Activated CD8-positive, alpha-beta memory T cell treated with anti-CD3 and anti-CD28 coated beads, Interleukin-2, amount 10 ng/mL, durations not matched to agents 7 days and 5 days (primary cell): Measurements from ENCODE around the gene PIR. TPM values are rescaled to one million over a fixed set of nuclear protein-coding genes. Genes with fewer than 3 reads are reported as not detected.

Source experiments
- ATAC-seq: fragments of 150-1000 bp; cut with Tn5 transposase; one replicate; pipeline ENCODE4 v1.10.0; 2021; ENCODE audit warnings: moderate library complexity
- CTCF ChIA-PET: fragments of 350-600 bp; sonication (Branson Sonifier 250); formaldehyde crosslinking; loops from one replicate; lab custom pipeline; 2021; ENCODE audit warnings: antibody characterized with exemption; lab: Charles Lee
- DNase-seq: peaks from one replicate; pipeline ENCODE4 v3.0.0-alpha.2; 2020
- H3K27ac Mint-ChIP-seq: one replicate; pipeline ENCODE4 v1.8.0; 2021; ENCODE audit warnings: mild to moderate bottlenecking, mixed read lengths
- H3K27me3 Mint-ChIP-seq: one replicate; pipeline ENCODE4 v1.8.0; 2021; ENCODE audit warnings: mixed read lengths
- H3K36me3 Mint-ChIP-seq: one replicate; pipeline ENCODE4 v1.8.0; 2021; ENCODE audit warnings: mild to moderate bottlenecking, mixed read lengths
- H3K4me1 Mint-ChIP-seq: one replicate; pipeline ENCODE4 v1.8.0; 2021; ENCODE audit warnings: mixed read lengths
- H3K4me3 Mint-ChIP-seq: one replicate; pipeline ENCODE4 v1.8.0; 2021; ENCODE audit warnings: mild to moderate bottlenecking, moderate library complexity, mixed read lengths
- H3K9me3 Mint-ChIP-seq: one replicate; pipeline ENCODE4 v1.8.0; 2022; ENCODE audit warnings: low read depth, mixed read lengths
- total RNA-seq, 2 experiments: library from RNA; stranded (reverse); gene quantifications; one replicate each; pipeline ENCODE4 v1.2.3, GENCODE V29; 2021

Gene PIR
- total RNA-seq, 2 experiments from 2014 or later: 6.2 to 7.0 TPM

DNA sequence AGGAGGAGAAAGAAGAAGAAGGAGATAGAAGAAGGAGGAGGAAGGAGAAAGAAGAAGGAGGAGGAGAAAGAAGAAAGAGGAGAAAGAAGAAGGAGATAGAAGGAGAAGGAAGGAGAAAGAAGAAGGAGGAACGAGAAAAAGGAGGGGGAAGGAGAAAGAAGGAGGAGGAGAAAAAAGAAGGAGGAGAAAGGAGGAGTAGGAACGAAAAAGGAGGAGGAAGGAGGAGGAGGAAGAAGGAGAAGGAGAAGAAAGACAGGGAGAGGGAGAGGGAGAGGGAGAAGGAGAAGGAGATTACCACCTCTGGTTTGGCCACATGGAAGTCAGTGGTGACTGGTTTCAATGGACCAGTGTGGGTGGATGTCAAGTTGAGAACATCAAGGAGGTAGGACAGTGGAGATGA, 58.9 kb downstream of the PIR start:
- no peaks in the 10 kb centered on the region for H3K4me1 Mint-ChIP-seq
- ATAC-seq (no peak), DNase-seq (no peak)
- CTCF ChIA-PET: no interaction called here
- no peaks in the 10 kb centered on the region for H3K36me3 Mint-ChIP-seq
- H3K9me3 Mint-ChIP-seq: no peaks in the 10 kb centered on the region
- H3K4me3 Mint-ChIP-seq: no peak overlapping the region
- H3K27ac Mint-ChIP-seq: no peak overlapping the region
- H3K27me3 Mint-ChIP-seq: peaks cover 19% of the 10 kb centered on the region

- no peak overlapping the region for H3K4me3 Mint-ChIP-seq
- ATAC-seq: no peak
Observed at GRCh38 chrX:15430584-15430983, 62.5 kb downstream of the PIR start.

GRCh38 chrX:15430076-15430475, 63.1 kb downstream of the PIR start:
- CTCF ChIA-PET: no interaction called here
- Mint-ChIP-seq H3K36me3 (no peaks in the 10 kb centered on the region), H3K27me3 (peaks cover 17% of the 10 kb centered on the region), H3K4me3 (no peak overlapping the region), H3K27ac (no peak overlapping the region), H3K9me3 (no peaks in the 10 kb centered on the region), H3K4me1 (no peaks in the 10 kb centered on the region)
- DNase-seq (no peak), ATAC-seq (no peak)

More at GRCh38 chrX:15430584-15430983, 62.5 kb downstream of the PIR start:
- peaks cover 17% of the 10 kb centered on the region for H3K27me3 Mint-ChIP-seq
- no peaks in the 10 kb centered on the region for H3K36me3 Mint-ChIP-seq
- H3K9me3 Mint-ChIP-seq: no peaks in the 10 kb centered on the region
- H3K4me1 Mint-ChIP-seq: no peaks in the 10 kb centered on the region
- H3K27ac Mint-ChIP-seq: no peak overlapping the region
- CTCF ChIA-PET: no interaction called here
- DNase-seq: no peak

DNA sequence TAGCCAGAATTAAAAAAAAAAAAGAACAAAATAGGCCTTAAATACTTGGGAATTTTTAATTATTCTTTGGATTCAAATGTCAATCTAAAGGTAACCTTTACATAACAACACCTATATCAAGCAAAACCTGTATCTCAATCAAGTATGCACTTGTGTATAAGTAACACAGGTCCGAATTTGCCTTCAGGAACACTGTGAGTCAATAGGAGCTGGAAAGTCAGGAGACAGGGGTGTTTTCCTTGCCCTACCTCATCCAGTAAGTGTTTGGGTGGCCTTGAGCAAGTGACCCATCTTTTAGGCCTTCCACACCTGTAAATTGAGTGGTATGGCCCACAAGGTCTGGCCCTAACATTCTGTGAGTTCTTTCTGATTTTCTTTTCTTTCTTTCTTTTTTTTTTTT, 68.1 kb downstream of the PIR start:
- CTCF ChIA-PET: no interaction called here
- no peak overlapping the region for H3K4me3 Mint-ChIP-seq
- no peak for DNase-seq
- no peak overlapping the region for H3K27ac Mint-ChIP-seq
- no peaks in the 10 kb centered on the region for H3K4me1 Mint-ChIP-seq
- H3K9me3 Mint-ChIP-seq: no peaks in the 10 kb centered on the region
- no peaks in the 10 kb centered on the region for H3K27me3 Mint-ChIP-seq
- no peaks in the 10 kb centered on the region for H3K36me3 Mint-ChIP-seq
- ATAC-seq: no peak

- no peak for ATAC-seq
- peaks cover 2% of the 10 kb centered on the region for H3K9me3 Mint-ChIP-seq
- no peak overlapping the region for H3K27ac Mint-ChIP-seq
- CTCF ChIA-PET: no interaction called here
- DNase-seq: no peak
- H3K36me3 Mint-ChIP-seq: no peaks in the 10 kb centered on the region
- H3K4me3 Mint-ChIP-seq: no peak overlapping the region
- no peaks in the 10 kb centered on the region for H3K4me1 Mint-ChIP-seq
- H3K27me3 Mint-ChIP-seq: no peaks in the 10 kb centered on the region
Observed at GRCh38 chrX:15418707-15419181, 74.4 kb downstream of the PIR start.

- Mint-ChIP-seq H3K4me3 (no peak overlapping the region), H3K27ac (no peak overlapping the region), H3K36me3 (no peaks in the 10 kb centered on the region), H3K9me3 (peaks cover 2% of the 10 kb centered on the region), H3K27me3 (no peaks in the 10 kb centered on the region), H3K4me1 (no peaks in the 10 kb centered on the region)
- DNase-seq (no peak), ATAC-seq (no peak)
- CTCF ChIA-PET: no interaction called here
Observed at GRCh38 chrX:15418041-15418706, 75.0 kb downstream of the PIR start.

- no peaks in the 10 kb centered on the region for H3K4me1 Mint-ChIP-seq
- no peaks in the 10 kb centered on the region for H3K36me3 Mint-ChIP-seq
- H3K9me3 Mint-ChIP-seq: peaks cover 2% of the 10 kb centered on the region
- CTCF ChIA-PET: no interaction called here
- no peak overlapping the region for H3K27ac Mint-ChIP-seq
- ATAC-seq: no peak
- no peak for DNase-seq
- H3K27me3 Mint-ChIP-seq: peaks cover 4% of the 10 kb centered on the region
- H3K4me3 Mint-ChIP-seq: no peak overlapping the region
Observed at GRCh38 chrX:15416133-15416993, 76.8 kb downstream of the PIR start.

DNA sequence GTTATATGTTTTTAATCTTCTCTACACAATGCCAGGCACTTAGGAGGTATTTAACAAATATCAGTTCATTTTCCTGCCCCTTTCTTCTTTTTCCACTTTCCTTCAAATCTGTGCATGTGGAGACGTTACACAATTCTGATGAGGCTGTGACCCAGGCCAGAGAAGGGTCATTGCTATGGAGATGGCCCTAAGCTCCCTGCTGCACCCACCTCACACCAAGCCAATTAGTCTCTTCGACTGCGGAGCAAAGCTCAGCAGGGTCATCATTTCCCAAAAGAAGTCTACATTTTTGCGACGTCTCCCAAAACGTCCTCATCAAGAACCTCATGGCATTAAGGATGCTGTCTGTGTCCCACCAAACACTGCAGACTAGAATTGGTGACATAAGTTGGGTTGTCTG, 80.0 kb downstream of the PIR start:
- H3K27me3 Mint-ChIP-seq: peaks cover 6% of the 10 kb centered on the region
- CTCF ChIA-PET: no interaction called here
- H3K4me1 Mint-ChIP-seq: no peaks in the 10 kb centered on the region

DNA sequence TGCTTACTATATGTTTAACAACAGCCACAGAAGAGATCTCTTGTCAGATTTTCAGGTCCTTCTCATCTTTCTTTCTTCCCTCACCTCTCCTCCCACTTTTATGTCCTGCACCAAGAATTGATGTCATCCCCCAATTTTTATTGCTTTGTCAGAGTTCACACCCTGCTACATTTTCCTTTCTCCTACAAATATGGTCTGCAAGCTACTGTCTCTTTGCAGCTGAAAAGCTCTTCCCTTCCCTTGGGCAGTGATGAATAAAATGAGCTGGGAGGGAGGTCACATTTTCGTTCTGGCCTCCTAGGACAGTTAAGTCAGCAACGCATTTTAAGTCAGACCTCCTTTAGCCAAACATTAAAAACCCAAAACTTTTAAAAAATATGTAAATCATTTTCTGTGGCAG, 82.2 kb downstream of the PIR start:
- H3K36me3 Mint-ChIP-seq: no peaks in the 10 kb centered on the region
- peaks cover 6% of the 10 kb centered on the region for H3K27me3 Mint-ChIP-seq
- CTCF ChIA-PET: no interaction called here
- ATAC-seq: no peak
- no peaks in the 10 kb centered on the region for H3K9me3 Mint-ChIP-seq
- no peak overlapping the region for H3K27ac Mint-ChIP-seq
- H3K4me1 Mint-ChIP-seq: no peaks in the 10 kb centered on the region
- no peak for DNase-seq
- no peak overlapping the region for H3K4me3 Mint-ChIP-seq

More for the DNA sequence above, 80.0 kb downstream of the PIR start:
- ATAC-seq (no peak), DNase-seq (no peak)
- no peak overlapping the region for H3K4me3 Mint-ChIP-seq
- H3K9me3 Mint-ChIP-seq: peaks cover 2% of the 10 kb centered on the region
- H3K27ac Mint-ChIP-seq: no peak overlapping the region
- no peaks in the 10 kb centered on the region for H3K36me3 Mint-ChIP-seq

DNA sequence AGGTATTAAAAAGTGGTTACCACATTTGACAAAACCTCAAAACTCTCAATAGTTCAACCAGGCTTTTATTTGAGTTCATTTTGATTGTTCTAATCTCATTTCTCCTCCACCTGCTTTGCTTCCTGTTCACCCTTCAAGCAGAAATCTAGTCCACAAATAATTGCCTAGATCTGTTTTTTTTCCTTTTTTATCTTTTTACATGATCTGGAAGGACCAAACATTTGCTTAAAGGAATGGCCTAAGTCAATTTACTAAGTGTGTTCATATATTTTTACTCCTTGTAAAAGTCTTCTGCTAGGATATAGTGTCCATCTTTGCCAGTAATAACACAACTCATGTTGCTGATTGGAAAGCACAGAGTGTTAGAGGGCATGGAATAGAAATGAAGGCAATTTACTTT, 82.7 kb downstream of the PIR start:
- DNase-seq: no peak
- peaks cover 6% of the 10 kb centered on the region for H3K27me3 Mint-ChIP-seq
- no peaks in the 10 kb centered on the region for H3K4me1 Mint-ChIP-seq
- no peak for ATAC-seq
- H3K36me3 Mint-ChIP-seq: no peaks in the 10 kb centered on the region
- H3K27ac Mint-ChIP-seq: no peak overlapping the region
- CTCF ChIA-PET: no interaction called here
- no peaks in the 10 kb centered on the region for H3K9me3 Mint-ChIP-seq
- H3K4me3 Mint-ChIP-seq: no peak overlapping the region

- Mint-ChIP-seq H3K27ac (no peak overlapping the region), H3K4me1 (peaks cover 2% of the 10 kb centered on the region), H3K4me3 (no peak overlapping the region), H3K27me3 (peaks cover 1% of the 10 kb centered on the region), H3K9me3 (no peaks in the 10 kb centered on the region), H3K36me3 (no peaks in the 10 kb centered on the region)
- no peak for DNase-seq
- no peak for ATAC-seq
- CTCF ChIA-PET: no interaction called here
Observed at GRCh38 chrX:15405846-15406245, 87.3 kb downstream of the PIR start.

- Mint-ChIP-seq H3K27ac (no peak overlapping the region), H3K27me3 (no peaks in the 10 kb centered on the region), H3K9me3 (no peaks in the 10 kb centered on the region), H3K4me1 (peaks cover 2% of the 10 kb centered on the region), H3K36me3 (no peaks in the 10 kb centered on the region), H3K4me3 (no peak overlapping the region)
- DNase-seq (no peak), ATAC-seq (no peak)
- CTCF ChIA-PET: no interaction called here
Observed at GRCh38 chrX:15404401-15405096, 88.6 kb downstream of the PIR start.

DNA sequence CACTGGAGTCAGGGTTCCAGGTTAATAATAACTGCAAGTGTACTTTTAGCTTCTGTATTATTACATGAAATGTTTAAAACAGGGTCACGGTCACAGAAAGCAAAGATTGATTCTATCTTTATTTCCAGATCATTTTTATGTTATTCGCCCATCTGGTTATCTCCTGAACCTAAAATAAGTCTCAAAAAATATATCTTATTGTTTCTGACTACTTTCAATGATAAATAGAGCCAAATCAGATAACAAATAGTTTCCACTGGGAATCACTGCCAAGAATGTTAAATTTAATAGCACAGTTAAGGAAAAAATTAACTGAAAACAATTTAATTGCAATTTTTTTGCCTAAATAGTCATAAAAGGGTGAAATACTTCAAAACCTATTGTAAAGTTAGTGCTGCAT, 91.8 kb downstream of the PIR start:
- Mint-ChIP-seq H3K36me3 (no peaks in the 10 kb centered on the region), H3K4me3 (no peak overlapping the region), H3K9me3 (no peaks in the 10 kb centered on the region), H3K4me1 (peaks cover 2% of the 10 kb centered on the region), H3K27me3 (peaks cover 2% of the 10 kb centered on the region), H3K27ac (no peak overlapping the region)
- DNase-seq (no peak), ATAC-seq (no peak)
- CTCF ChIA-PET: no interaction called here
